ENCODE data around the gene IDH3A. TPM values are rescaled to one million over a fixed set of nuclear protein-coding genes. Genes with fewer than 3 reads are reported as not detected.
"Not testable (repeated sequence)": the region's sequence is repeated elsewhere in the genome, so short reads cannot be mapped to it uniquely, and the experiment has no call there.

IDH3A gene
- total and polyA plus RNA-seq, 2 donors = 45.7 to 69.5 TPM

DNA sequence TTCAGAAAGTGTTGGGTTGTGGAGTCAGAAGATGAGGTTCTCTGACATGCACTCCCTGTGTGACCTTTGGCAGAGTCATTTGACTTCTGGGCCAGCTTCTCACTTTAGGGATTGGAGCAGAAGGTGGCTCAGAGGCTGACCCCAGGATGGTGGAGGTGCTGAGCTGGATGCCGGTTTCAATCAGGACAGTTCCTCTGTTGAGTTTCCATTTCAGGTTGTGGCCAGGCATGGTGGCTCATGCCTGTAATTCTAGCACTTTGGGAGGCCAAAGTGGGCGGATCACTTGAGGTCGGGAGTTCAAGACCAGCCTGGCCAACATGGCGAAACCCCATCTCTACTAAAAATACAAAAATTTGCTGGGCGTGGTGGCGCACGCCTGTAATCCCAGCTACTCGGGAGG is 1.9 kb downstream of the IDH3A start:
- WGBS = over 99% methylated on average over 8 of the region's 8 CpGs
- DNase-seq (ENCODE audit: low read depth in 6 of 9, low spot score in 9 of 9); H3K27me3 ChIP-seq (ENCODE audit: control insufficient read depth in 2 of 2, insufficient read depth in 1 of 2, low read length in 1 of 2); H3K9me3 ChIP-seq (ENCODE audit: control insufficient read depth in 2 of 2, insufficient read depth in 1 of 2, low read length in 1 of 2): not testable (repeated sequence)
- H3K4me1 ChIP-seq (ENCODE audit: control insufficient read depth in 2 of 2, insufficient read depth in 2 of 2, low read length in 2 of 2) = peaks cover 27 to 38% of the 10 kb centered on the region in 2 donors
- peak overlapping the region in 1 of 2 donors; percentile 76 for H3K27ac ChIP-seq (ENCODE audit: low read depth in 1 of 2, low read length in 1 of 2)
- H3K36me3 ChIP-seq (ENCODE audit: control insufficient read depth in 2 of 2, insufficient read depth in 2 of 2, low read length in 1 of 2) = peaks cover 10 to 27% of the 10 kb centered on the region in 2 donors
- peak overlapping the region; percentile 86 to 94 for H3K4me3 ChIP-seq (ENCODE audit: low read length in 2 of 2)

DNA sequence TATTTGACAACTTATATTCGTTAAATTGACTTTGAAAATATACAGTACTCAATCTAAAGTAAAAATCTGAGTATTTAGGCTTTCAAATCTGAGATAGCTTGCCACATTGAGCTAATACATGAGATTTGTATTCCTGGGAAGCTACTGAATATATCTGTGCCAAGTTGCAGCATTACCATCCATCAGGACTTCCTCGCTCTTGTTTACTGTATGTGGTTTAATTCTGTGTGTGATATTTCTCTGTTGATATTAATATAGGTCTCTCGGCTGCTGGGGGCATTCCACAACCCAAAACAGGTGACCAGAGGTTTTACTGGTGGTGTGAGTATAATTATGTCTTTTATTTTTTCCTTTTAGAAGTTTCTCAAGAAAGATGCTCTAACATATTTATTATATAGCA is 5.8 kb downstream of the IDH3A start:
- peak overlapping the region in 1 of 2 donors; percentile 11 for H3K27ac ChIP-seq (ENCODE audit: low read depth in 1 of 2, low read length in 1 of 2)

DNA sequence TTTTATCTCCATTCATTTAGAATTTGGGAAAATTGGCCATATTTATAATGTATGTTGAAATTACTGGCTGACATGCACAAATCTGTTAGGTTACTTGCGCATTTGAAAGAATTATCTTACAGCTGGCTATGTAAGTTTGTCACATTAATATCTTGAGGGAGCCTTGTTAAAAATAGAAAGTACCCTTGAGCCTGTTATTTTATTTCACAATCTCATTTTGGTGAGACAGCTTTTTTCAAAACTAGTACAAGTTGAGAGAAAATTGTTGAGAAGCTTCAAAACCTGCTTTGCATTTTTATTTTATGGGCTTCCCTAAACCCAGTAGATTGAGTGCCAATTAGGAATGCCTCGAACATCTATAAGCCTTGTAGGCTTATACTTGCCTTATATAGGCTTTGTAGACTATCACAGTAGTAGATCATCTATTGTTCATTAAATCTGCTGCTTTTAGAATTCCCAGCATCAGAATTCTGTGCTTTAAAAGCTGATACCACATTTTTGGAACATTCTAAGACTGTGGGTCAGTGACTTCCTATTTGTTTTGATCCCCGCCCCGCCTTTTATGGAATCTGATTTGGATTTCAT is 6.3 kb downstream of the IDH3A start:
- H3K36me3 ChIP-seq (ENCODE audit: control insufficient read depth in 2 of 2, insufficient read depth in 2 of 2, low read length in 1 of 2) = peaks cover 23 to 63% of the 10 kb centered on the region in 2 donors
- H3K4me3 ChIP-seq (ENCODE audit: low read length in 2 of 2) = no peak overlapping the region
- 96% methylated on average over 4 of the region's 4 CpGs for WGBS
- H3K27me3 ChIP-seq (ENCODE audit: control insufficient read depth in 2 of 2, insufficient read depth in 1 of 2, low read length in 1 of 2) = no peaks in the 10 kb centered on the region
- no peaks in the 10 kb centered on the region for H3K9me3 ChIP-seq (ENCODE audit: control insufficient read depth in 2 of 2, insufficient read depth in 1 of 2, low read length in 1 of 2)
- peaks cover 18 to 19% of the 10 kb centered on the region in 2 donors for H3K4me1 ChIP-seq (ENCODE audit: control insufficient read depth in 2 of 2, insufficient read depth in 2 of 2, low read length in 2 of 2)
- peak overlapping the region in 1 of 2 donors; percentile 19 for H3K27ac ChIP-seq (ENCODE audit: low read depth in 1 of 2, low read length in 1 of 2)
- DNase-seq (ENCODE audit: low read depth in 6 of 9, low spot score in 9 of 9) = no peak

More for the DNA sequence above, 5.8 kb downstream of the IDH3A start:
- Histone ChIP-seq H3K4me3 (ENCODE audit: low read length in 2 of 2) (no peak overlapping the region), H3K9me3 (ENCODE audit: control insufficient read depth in 2 of 2, insufficient read depth in 1 of 2, low read length in 1 of 2) (no peaks in the 10 kb centered on the region), H3K27me3 (ENCODE audit: control insufficient read depth in 2 of 2, insufficient read depth in 1 of 2, low read length in 1 of 2) (no peaks in the 10 kb centered on the region), H3K36me3 (ENCODE audit: control insufficient read depth in 2 of 2, insufficient read depth in 2 of 2, low read length in 1 of 2) (peaks cover 23 to 58% of the 10 kb centered on the region in 2 donors), H3K4me1 (ENCODE audit: control insufficient read depth in 2 of 2, insufficient read depth in 2 of 2, low read length in 2 of 2) (peaks cover 22 to 23% of the 10 kb centered on the region in 2 donors)
- DNase-seq (ENCODE audit: low read depth in 6 of 9, low spot score in 9 of 9) = no peak
- WGBS = 97% methylated on average over 3 of the region's 3 CpGs

DNA sequence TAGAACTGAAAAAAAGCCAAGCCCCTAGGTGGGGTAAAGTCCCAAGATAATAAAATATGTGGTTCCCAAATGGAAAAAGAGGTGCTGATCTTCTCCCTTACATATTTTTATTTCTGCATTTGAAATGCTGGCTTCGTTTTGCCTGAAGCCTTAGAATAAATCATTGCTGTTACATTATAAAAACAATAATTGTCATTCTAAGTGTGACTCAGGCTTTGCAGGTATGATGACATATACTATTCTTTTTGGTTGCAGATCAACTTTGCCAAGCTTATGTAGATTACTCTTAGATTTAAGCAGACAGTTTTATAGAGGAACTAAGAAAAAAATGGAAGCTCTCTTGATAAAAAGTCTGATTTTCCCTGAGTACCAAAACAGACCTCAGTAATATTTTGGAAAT is 7.5 kb downstream of the IDH3A start:
- H3K9me3 ChIP-seq (ENCODE audit: control insufficient read depth in 2 of 2, insufficient read depth in 1 of 2, low read length in 1 of 2) = no peaks in the 10 kb centered on the region
- peaks cover 32 to 73% of the 10 kb centered on the region in 2 donors for H3K36me3 ChIP-seq (ENCODE audit: control insufficient read depth in 2 of 2, insufficient read depth in 2 of 2, low read length in 1 of 2)
- DNase-seq (ENCODE audit: low read depth in 6 of 9, low spot score in 9 of 9) = no peak
- H3K27ac ChIP-seq (ENCODE audit: low read depth in 1 of 2, low read length in 1 of 2) = peak overlapping the region in 1 of 2 donors; percentile 2
- WGBS = 96% methylated on average over 1 of the region's 1 CpG
- peaks cover 10 to 15% of the 10 kb centered on the region in 2 donors for H3K4me1 ChIP-seq (ENCODE audit: control insufficient read depth in 2 of 2, insufficient read depth in 2 of 2, low read length in 2 of 2)
- H3K4me3 ChIP-seq (ENCODE audit: low read length in 2 of 2) = no peak overlapping the region
- no peaks in the 10 kb centered on the region for H3K27me3 ChIP-seq (ENCODE audit: control insufficient read depth in 2 of 2, insufficient read depth in 1 of 2, low read length in 1 of 2)

DNA sequence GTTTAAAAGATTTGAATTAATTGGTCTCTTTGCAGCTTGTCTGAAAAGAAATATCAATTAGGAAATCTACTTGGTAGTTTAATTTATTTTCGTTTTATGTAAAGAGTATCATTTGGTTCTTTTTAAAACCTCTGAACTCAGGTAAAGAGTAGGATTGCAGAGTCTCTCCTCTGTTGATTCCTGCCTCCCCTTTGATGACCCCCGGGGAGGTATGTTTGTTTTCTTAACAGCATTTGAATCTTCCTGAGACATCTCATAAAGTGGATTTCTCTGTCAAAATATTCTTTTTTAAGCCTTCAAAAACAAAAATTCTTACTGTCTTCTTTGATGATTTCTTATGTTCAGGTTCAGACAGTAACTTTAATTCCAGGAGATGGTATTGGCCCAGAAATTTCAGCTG is 8.0 kb downstream of the IDH3A start:
- H3K9me3 ChIP-seq (ENCODE audit: control insufficient read depth in 2 of 2, insufficient read depth in 1 of 2, low read length in 1 of 2) = no peaks in the 10 kb centered on the region
- no peak overlapping the region for H3K4me3 ChIP-seq (ENCODE audit: low read length in 2 of 2)
- no peak for DNase-seq (ENCODE audit: low read depth in 6 of 9, low spot score in 9 of 9)
- 74% methylated on average over 2 of the region's 2 CpGs for WGBS
- no peaks in the 10 kb centered on the region for H3K27me3 ChIP-seq (ENCODE audit: control insufficient read depth in 2 of 2, insufficient read depth in 1 of 2, low read length in 1 of 2)
- peaks cover 10 to 18% of the 10 kb centered on the region in 2 donors for H3K4me1 ChIP-seq (ENCODE audit: control insufficient read depth in 2 of 2, insufficient read depth in 2 of 2, low read length in 2 of 2)
- H3K36me3 ChIP-seq (ENCODE audit: control insufficient read depth in 2 of 2, insufficient read depth in 2 of 2, low read length in 1 of 2) = peaks cover 38 to 77% of the 10 kb centered on the region in 2 donors
- H3K27ac ChIP-seq (ENCODE audit: low read depth in 1 of 2, low read length in 1 of 2) = peak overlapping the region in 1 of 2 donors; percentile 2

DNA sequence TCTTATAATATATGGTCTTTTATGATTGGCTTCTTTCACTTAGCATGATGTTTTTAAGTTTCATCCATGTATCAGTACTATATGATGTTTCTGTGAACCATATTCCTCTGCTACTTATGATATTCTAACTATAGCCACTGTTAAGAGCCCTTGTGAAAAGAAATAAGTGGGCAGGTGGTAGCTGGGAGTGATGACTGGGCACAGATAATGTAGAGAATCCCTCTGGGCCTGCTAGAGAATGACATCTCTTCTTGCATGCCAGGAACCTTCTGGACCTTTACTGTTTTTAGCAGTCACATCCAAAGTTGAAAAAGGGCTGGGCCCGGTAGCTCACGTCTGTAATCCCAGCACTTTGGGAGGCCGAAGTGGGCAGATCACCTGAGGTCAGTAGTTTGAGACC is 10.2 kb downstream of the IDH3A start:
- H3K36me3 ChIP-seq (ENCODE audit: control insufficient read depth in 2 of 2, insufficient read depth in 2 of 2, low read length in 1 of 2) = peaks cover 42 to 88% of the 10 kb centered on the region in 2 donors

DNA sequence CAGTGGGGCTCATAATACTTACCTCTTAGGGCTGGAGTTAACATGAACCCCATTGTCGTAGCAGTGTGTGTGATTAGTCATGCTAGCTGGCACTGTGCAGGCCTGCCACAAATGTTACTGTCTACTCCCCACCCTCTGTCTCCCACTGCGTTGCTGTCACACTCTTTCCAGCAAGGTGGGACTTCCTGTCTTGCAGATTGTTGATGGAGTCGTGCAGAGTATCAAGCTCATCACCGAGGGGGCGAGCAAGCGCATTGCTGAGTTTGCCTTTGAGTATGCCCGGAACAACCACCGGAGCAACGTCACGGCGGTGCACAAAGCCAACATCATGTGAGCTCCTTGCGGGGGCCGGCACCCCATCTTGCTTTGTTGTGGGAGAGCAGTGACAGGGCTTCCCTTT is 12.9 kb downstream of the IDH3A start:
- WGBS = 97% methylated on average over 13 of the region's 13 CpGs
- Histone ChIP-seq H3K4me3 (ENCODE audit: low read length in 2 of 2) (no peak overlapping the region), H3K27me3 (ENCODE audit: control insufficient read depth in 2 of 2, insufficient read depth in 1 of 2, low read length in 1 of 2) (no peaks in the 10 kb centered on the region), H3K9me3 (ENCODE audit: control insufficient read depth in 2 of 2, insufficient read depth in 1 of 2, low read length in 1 of 2) (no peaks in the 10 kb centered on the region), H3K27ac (ENCODE audit: low read depth in 1 of 2, low read length in 1 of 2) (peak overlapping the region in 1 of 2 donors; percentile 74), H3K36me3 (ENCODE audit: control insufficient read depth in 2 of 2, insufficient read depth in 2 of 2, low read length in 1 of 2) (peaks cover 59 to 92% of the 10 kb centered on the region in 2 donors), H3K4me1 (ENCODE audit: control insufficient read depth in 2 of 2, insufficient read depth in 2 of 2, low read length in 2 of 2) (peaks cover 4 to 27% of the 10 kb centered on the region in 2 donors)
- no peak for DNase-seq (ENCODE audit: low read depth in 6 of 9, low spot score in 9 of 9)

More for the DNA sequence above, 10.2 kb downstream of the IDH3A start:
- WGBS = 98% methylated on average over 3 of the region's 3 CpGs
- Histone ChIP-seq H3K27me3 (ENCODE audit: control insufficient read depth in 2 of 2, insufficient read depth in 1 of 2, low read length in 1 of 2) (no peaks in the 10 kb centered on the region), H3K27ac (ENCODE audit: low read depth in 1 of 2, low read length in 1 of 2) (no peak overlapping the region), H3K9me3 (ENCODE audit: control insufficient read depth in 2 of 2, insufficient read depth in 1 of 2, low read length in 1 of 2) (no peaks in the 10 kb centered on the region), H3K4me1 (ENCODE audit: control insufficient read depth in 2 of 2, insufficient read depth in 2 of 2, low read length in 2 of 2) (peaks cover 0 to 20% of the 10 kb centered on the region in 2 donors), H3K4me3 (ENCODE audit: low read length in 2 of 2) (no peak overlapping the region)
- no peak for DNase-seq (ENCODE audit: low read depth in 6 of 9, low spot score in 9 of 9)

DNA sequence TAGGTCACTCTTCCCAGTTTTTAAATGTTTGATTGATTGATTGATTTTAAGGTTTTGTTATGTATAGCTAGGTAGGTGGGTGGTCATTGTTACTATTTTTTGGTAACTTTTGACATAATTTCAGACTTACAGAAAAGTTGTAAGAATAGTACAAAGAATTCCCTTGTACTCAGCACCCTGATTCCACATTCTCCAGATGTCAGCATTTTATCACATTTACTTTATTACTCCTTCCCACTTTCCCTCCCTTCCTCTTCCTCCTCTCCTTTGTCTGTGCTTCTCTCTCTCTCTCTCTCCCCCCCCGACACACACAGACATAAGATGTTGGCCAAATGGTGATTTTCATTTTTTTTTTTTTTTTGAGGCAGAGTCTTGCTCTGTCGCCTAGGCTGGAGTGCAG is 14.8 kb downstream of the IDH3A start:
- Histone ChIP-seq H3K27me3 (ENCODE audit: control insufficient read depth in 2 of 2, insufficient read depth in 1 of 2, low read length in 1 of 2) (no peaks in the 10 kb centered on the region), H3K9me3 (ENCODE audit: control insufficient read depth in 2 of 2, insufficient read depth in 1 of 2, low read length in 1 of 2) (no peaks in the 10 kb centered on the region), H3K27ac (ENCODE audit: low read depth in 1 of 2, low read length in 1 of 2) (no peak overlapping the region), H3K4me3 (ENCODE audit: low read length in 2 of 2) (no peak overlapping the region), H3K4me1 (ENCODE audit: control insufficient read depth in 2 of 2, insufficient read depth in 2 of 2, low read length in 2 of 2) (peaks cover 15 to 45% of the 10 kb centered on the region in 2 donors), H3K36me3 (ENCODE audit: control insufficient read depth in 2 of 2, insufficient read depth in 2 of 2, low read length in 1 of 2) (peaks cover 53 to 93% of the 10 kb centered on the region in 2 donors)
- WGBS = 98% methylated on average over 2 of the region's 2 CpGs
- no peak for DNase-seq (ENCODE audit: low read depth in 6 of 9, low spot score in 9 of 9)

DNA sequence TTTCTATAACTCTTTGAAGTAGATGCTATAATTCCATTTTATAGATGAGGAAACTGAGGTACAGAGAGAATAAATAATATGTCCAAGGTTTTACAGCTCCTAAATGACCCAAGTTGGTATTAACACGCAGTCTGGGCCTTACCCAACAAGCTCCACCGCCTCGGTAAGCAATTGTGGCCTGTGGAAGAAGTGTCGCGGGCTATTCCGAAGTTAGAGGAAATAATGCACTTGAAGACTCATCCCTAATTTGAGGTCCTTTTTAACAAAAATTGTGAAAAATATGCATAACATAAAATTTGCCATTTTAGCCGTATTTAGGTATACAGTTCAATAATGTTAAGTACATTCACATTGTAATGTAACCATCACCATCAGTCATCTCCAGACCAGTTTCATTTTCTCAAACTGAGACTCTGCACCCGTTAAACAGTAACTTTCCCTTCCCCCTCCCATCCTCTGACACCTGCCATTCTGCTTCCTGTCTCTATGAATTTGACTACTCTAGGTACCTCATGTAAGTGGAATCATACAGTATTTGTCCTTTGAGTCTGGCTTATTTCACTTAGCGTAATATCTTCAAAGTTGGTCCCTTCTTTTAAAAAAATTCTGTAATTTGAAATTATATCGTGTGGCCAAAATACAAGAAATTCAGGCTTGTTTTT is 18.2 kb downstream of the IDH3A start:
- Histone ChIP-seq H3K27ac (ENCODE audit: low read depth in 1 of 2, low read length in 1 of 2) (peak overlapping the region; percentile 43 to 93), H3K36me3 (ENCODE audit: control insufficient read depth in 2 of 2, insufficient read depth in 2 of 2, low read length in 1 of 2) (peaks cover 62 to 89% of the 10 kb centered on the region in 2 donors)

More for the DNA sequence above, 18.2 kb downstream of the IDH3A start:
- Histone ChIP-seq H3K4me1 (ENCODE audit: control insufficient read depth in 2 of 2, insufficient read depth in 2 of 2, low read length in 2 of 2) (peaks cover 31 to 62% of the 10 kb centered on the region in 2 donors), H3K9me3 (ENCODE audit: control insufficient read depth in 2 of 2, insufficient read depth in 1 of 2, low read length in 1 of 2) (peaks cover 0 to 5% of the 10 kb centered on the region in 2 donors), H3K27me3 (ENCODE audit: control insufficient read depth in 2 of 2, insufficient read depth in 1 of 2, low read length in 1 of 2) (no peaks in the 10 kb centered on the region), H3K4me3 (ENCODE audit: low read length in 2 of 2) (no peak overlapping the region)
- WGBS = 71% methylated on average over 10 of the region's 10 CpGs
- DNase-seq (ENCODE audit: low read depth in 6 of 9, low spot score in 9 of 9) = peak in 5 of 9 donors; percentile 76 to 92 (median 82)

All from thymus (tissue), 11 donors.